ENCODE data around the gene OTUD7B. TPM values are rescaled to one million over a fixed set of nuclear protein-coding genes. Genes with fewer than 3 reads are reported as not detected.

The OTUD7B gene
- total RNA-seq, 3 donors from 2014 or later (not counting 1 experiment from before 2014, with no cell fraction given): 10.6 to 19.6 (median 12.3) TPM

DNA sequence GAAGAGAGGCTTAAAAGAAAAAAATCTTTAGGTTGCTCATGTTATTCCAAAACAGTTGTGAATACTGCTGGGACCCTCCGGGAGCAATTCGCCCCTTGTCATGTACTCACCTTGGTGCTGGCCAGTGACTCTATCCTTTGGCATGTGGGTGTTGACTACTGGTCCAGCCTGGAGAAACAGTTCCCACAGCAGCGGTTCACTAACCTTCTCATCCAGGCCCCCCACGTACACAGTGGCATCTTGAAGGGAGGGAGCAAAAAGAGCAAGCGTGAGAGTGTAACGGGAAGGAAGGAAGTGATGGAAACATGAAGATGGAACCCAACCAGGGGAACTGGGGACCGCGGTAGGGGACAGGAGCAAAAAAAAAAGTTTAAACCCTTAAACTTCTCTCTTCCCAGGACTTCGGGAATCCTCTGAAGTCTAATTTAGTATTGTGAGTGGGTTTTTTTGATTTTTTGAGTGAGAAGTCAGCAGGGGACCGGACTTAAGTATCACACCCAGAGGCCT, 83.4 kb downstream of the OTUD7B start:
- peak overlapping the region; percentile 99 for H3K4me3 ChIP-seq (ENCODE audit: low read length)
- H3K4me1 ChIP-seq (ENCODE audit: control insufficient read depth, insufficient read depth, low read length): peaks cover 33% of the 10 kb centered on the region
- peaks cover 6% of the 10 kb centered on the region in 2 donors for H3K27me3 Mint-ChIP-seq (ENCODE audit: low read depth in 2 of 2)
- no peaks in the 10 kb centered on the region for H3K9me3 ChIP-seq (ENCODE audit: control insufficient read depth, insufficient read depth, low read length)
- H3K36me3 Mint-ChIP-seq: peaks cover 25% of the 10 kb centered on the region
- H3K36me3 ChIP-seq (ENCODE audit: control insufficient read depth, insufficient read depth, low read length): peaks cover 45% of the 10 kb centered on the region
- WGBS (ENCODE audit: insufficient coverage): 9% methylated on average over 6 of the region's 10 CpGs
- DNase-seq (no peak), ATAC-seq (no peak)
- peak overlapping the region; percentile 96 to 98 for H3K27ac Mint-ChIP-seq
- intact Hi-C loops (cut with micrococcal nuclease): loop anchor here (1.0 kb wide), 1 partner anchor 39 kb away; no protein-coding TSS in a partner anchor
- no peaks in the 10 kb centered on the region for H3K27me3 ChIP-seq (ENCODE audit: control insufficient read depth, insufficient read depth, low read length)
- TF ChIP-seq, protein P1, sequence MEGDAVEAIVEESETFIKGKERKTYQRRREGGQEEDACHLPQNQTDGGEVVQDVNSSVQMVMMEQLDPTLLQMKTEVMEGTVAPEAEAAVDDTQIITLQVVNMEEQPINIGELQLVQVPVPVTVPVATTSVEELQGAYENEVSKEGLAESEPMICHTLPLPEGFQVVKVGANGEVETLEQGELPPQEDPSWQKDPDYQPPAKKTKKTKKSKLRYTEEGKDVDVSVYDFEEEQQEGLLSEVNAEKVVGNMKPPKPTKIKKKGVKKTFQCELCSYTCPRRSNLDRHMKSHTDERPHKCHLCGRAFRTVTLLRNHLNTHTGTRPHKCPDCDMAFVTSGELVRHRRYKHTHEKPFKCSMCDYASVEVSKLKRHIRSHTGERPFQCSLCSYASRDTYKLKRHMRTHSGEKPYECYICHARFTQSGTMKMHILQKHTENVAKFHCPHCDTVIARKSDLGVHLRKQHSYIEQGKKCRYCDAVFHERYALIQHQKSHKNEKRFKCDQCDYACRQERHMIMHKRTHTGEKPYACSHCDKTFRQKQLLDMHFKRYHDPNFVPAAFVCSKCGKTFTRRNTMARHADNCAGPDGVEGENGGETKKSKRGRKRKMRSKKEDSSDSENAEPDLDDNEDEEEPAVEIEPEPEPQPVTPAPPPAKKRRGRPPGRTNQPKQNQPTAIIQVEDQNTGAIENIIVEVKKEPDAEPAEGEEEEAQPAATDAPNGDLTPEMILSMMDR (IDR thresholded peaks at IDR 0.05): no peak
- peak overlapping the region; percentile 99 for H3K27ac ChIP-seq (ENCODE audit: low read length)
- H3K9me3 Mint-ChIP-seq: no peaks in the 10 kb centered on the region
- H3K4me1 Mint-ChIP-seq: peaks cover 44 to 57% of the 10 kb centered on the region in 2 donors
- peak overlapping the region; percentile 98 for H3K4me3 Mint-ChIP-seq

DNA sequence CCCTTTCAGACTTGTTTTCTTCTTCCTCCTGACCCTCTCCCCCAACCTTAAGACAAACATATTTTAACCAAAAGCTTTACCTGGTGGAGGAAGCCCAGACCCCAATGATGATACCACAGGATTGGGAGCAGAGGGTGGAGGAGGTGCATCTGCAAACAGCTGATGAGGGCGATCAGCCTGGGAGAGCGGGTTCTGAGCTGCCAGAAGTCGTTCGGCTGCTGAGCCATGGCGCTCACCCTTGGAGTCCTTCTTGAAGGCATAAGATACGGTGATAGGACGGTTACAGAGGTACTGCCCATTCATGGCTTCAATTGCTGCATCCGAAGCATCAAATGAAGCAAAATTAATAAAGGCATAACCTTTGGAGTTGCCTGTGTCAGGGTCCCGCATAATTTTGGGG, 84.2 kb downstream of the OTUD7B start:
- intact Hi-C loops (cut with micrococcal nuclease): no loop called here
- H3K27me3 ChIP-seq (ENCODE audit: control insufficient read depth, insufficient read depth, low read length): no peaks in the 10 kb centered on the region
- H3K36me3 ChIP-seq (ENCODE audit: control insufficient read depth, insufficient read depth, low read length): peaks cover 49% of the 10 kb centered on the region
- 98% methylated on average over 9 of the region's 9 CpGs for WGBS (ENCODE audit: insufficient coverage)
- no peak overlapping the region for H3K4me3 ChIP-seq (ENCODE audit: low read length)
- H3K4me1 ChIP-seq (ENCODE audit: control insufficient read depth, insufficient read depth, low read length): peaks cover 33% of the 10 kb centered on the region
- TF ChIP-seq, protein P1 (IDR thresholded peaks at IDR 0.05): no peak
- no peaks in the 10 kb centered on the region for H3K9me3 ChIP-seq (ENCODE audit: control insufficient read depth, insufficient read depth, low read length)
- Mint-ChIP-seq H3K4me3 (peak overlapping the region; percentile 98), H3K36me3 (peaks cover 25% of the 10 kb centered on the region), H3K9me3 (no peaks in the 10 kb centered on the region), H3K4me1 (peaks cover 44 to 57% of the 10 kb centered on the region in 2 donors), H3K27ac (peak overlapping the region; percentile 96 to 98), H3K27me3 (ENCODE audit: low read depth in 2 of 2) (no peaks in the 10 kb centered on the region)
- H3K27ac ChIP-seq (ENCODE audit: low read length): no peak overlapping the region
- no peak for ATAC-seq
- no peak for DNase-seq

DNA sequence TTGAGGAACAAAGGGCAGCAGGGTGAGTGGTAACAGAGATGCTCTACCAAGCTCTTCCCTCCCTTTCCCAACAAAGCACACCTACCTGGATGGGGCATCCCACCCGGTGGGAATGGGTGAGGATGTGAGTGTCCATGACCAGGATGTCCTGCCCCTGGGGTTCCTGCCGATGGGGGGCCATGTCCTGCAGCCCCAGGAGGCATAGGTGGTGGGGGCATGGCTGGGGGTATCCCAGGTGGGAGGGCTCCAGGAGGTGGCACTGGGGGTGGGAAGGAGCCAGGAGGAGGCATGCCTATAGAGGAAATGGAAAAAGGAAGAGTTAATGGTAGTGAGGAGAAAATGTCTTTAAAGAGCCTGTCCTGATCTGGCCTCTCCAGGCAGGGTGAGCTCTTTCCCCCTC, 84.8 kb downstream of the OTUD7B start:
- no peak overlapping the region for H3K27ac ChIP-seq (ENCODE audit: low read length)

More for the DNA sequence above, 84.8 kb downstream of the OTUD7B start:
- peak overlapping the region; percentile 54 to 96 for H3K27ac Mint-ChIP-seq
- Histone ChIP-seq H3K4me1 (ENCODE audit: control insufficient read depth, insufficient read depth, low read length) (peaks cover 33% of the 10 kb centered on the region), H3K36me3 (ENCODE audit: control insufficient read depth, insufficient read depth, low read length) (peaks cover 49% of the 10 kb centered on the region), H3K27me3 (ENCODE audit: control insufficient read depth, insufficient read depth, low read length) (no peaks in the 10 kb centered on the region), H3K4me3 (ENCODE audit: low read length) (no peak overlapping the region), H3K9me3 (ENCODE audit: control insufficient read depth, insufficient read depth, low read length) (no peaks in the 10 kb centered on the region)
- TF ChIP-seq, protein P1 (IDR thresholded peaks at IDR 0.05): no peak
- 100% methylated on average over 2 of the region's 2 CpGs for WGBS (ENCODE audit: insufficient coverage)
- ATAC-seq (no peak), DNase-seq (no peak)
- intact Hi-C loops (cut with micrococcal nuclease): no loop called here
- H3K36me3 Mint-ChIP-seq: peaks cover 25% of the 10 kb centered on the region
- no peaks in the 10 kb centered on the region for H3K27me3 Mint-ChIP-seq (ENCODE audit: low read depth in 2 of 2)
- peaks cover 44 to 57% of the 10 kb centered on the region in 2 donors for H3K4me1 Mint-ChIP-seq
- H3K4me3 Mint-ChIP-seq: peak overlapping the region; percentile 98
- no peaks in the 10 kb centered on the region for H3K9me3 Mint-ChIP-seq

All from natural killer cell (primary cell).